SK-N-DZ (cell line): ENCODE data around the gene NECTIN1. TPM values are rescaled to one million over a fixed set of nuclear protein-coding genes. Genes with fewer than 3 reads are reported as not detected.
A peak's percentile ranks its signal among the peaks of the same experiment; 100 is the strongest.

ENCODE experiments used
- DNase-seq: peaks from one replicate; pipeline ENCODE4 v3.0.0-alpha.2; 2015; ENCODE audit warnings: low spot score
- polyA plus RNA-seq, 2 experiments: library from polyadenylated mRNA; depleted of rRNA; stranded (reverse); fragments of >200 nt; gene quantifications; 2 replicates each; pipeline ENCODE4 v1.2.3, GENCODE V29; 2014

Gene NECTIN1
- polyA plus RNA-seq (2014; cell fraction: cytosol; rRNA removed), result 6.1 and 7.1 TPM in 2 replicates
- polyA plus RNA-seq (2014; cell fraction: nucleus; rRNA removed), result 3.6 and 3.9 TPM in 2 replicates

DNA sequence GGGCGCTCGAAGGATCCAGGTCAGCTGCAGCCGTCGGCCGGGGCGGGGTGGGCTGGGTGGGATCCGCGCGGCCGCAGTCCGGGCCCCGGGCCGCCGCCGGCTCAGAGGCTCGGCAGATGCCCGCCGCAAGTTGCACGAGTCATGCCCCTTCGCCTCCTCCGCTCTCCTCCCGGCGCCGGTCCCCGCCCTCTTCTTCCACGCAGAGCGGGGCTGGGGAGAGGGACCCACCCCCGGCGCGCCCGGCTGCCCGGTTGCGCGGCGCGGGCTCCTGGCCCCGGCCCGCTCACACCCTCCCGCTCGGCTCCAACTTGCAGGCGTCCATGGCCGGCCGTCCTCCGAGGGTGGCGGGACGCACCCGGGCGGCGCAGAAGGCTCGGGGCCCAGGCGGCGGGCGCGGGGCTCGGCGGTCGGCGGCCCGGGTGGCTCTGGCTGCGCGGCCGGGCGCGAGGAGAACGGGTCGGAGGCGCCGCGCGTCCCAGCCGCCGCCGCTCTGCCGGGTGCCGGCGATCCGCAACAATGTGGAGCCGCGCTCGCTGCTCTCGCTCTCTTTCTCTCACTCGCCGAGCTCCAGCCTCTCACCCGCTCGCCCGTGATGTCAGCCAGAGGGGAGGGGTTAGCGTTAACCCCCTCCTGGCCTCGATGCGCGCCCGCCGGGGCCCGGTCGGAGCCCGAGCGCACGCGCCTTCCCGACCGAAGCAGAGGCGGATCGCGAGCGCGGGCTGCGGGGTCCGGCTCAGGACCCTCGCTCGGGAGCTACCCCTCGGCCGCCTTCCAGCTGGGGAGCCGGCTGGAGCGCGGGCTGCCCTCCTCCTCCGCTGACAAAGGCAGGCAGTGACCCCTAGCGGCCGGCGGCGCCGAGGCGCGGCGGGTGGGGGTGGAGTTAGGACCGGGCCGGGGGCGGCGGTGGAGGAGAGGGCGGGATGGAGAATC lies at the start of gene NECTIN1:
TSS of gene NECTIN1 (minus strand) at position 550 of the 930 bp plus-strand sequence. CDS start 647 bp downstream, outside the sequence.
- DNase-seq, result peak; percentile 74

- no peak for DNase-seq
These were observed 49.6 kb upstream of the NECTIN1 start for GRCh38 chr11:119778391-119779194.

DNA sequence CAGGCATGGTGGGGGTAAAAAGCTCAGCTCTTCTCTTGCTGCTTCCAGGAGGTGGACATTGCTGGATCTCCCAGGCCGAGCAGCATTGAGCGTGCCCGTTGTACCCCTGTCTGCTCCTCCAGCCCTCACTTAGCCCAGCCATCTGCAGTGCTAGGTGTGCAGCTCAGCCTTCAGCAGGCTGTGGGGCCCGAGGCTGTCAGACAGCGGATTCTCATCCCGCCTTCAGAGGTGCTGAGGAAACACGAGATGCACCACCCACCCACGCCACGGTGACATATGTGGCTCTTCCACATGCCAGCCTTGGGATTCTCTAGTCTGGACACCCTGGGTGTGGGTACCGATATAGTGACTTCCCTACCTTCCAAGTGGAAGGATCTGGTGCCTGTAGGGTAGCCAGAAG lies 48.9 kb upstream of the NECTIN1 start:
- no peak for DNase-seq

DNA sequence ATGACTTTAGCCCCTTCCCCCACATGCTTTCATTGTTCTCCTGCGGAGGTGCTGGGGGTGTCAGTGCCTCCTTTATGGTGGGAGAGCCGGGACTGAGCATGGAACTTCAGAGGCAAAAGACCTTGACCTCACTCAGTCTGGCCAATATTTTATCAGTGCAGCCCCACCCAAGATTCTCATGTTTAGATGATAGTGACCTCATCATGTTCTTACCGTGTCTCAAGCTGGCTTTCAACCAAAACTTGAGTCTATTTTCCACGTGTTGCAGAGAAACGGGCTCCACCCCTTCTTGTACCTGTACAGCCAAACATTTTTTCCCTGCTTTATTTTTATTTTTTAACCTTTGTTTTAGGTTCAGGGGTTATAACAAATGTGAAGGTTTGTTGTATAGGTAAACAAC lies 47.7 kb upstream of the NECTIN1 start:
- DNase-seq, result no peak

GRCh38 chr11:119776031-119776636 lies 47.1 kb upstream of the NECTIN1 start:
- DNase-seq, result no peak

- no peak for DNase-seq
These were observed 45.3 kb upstream of the NECTIN1 start for GRCh38 chr11:119774172-119774763.

DNA sequence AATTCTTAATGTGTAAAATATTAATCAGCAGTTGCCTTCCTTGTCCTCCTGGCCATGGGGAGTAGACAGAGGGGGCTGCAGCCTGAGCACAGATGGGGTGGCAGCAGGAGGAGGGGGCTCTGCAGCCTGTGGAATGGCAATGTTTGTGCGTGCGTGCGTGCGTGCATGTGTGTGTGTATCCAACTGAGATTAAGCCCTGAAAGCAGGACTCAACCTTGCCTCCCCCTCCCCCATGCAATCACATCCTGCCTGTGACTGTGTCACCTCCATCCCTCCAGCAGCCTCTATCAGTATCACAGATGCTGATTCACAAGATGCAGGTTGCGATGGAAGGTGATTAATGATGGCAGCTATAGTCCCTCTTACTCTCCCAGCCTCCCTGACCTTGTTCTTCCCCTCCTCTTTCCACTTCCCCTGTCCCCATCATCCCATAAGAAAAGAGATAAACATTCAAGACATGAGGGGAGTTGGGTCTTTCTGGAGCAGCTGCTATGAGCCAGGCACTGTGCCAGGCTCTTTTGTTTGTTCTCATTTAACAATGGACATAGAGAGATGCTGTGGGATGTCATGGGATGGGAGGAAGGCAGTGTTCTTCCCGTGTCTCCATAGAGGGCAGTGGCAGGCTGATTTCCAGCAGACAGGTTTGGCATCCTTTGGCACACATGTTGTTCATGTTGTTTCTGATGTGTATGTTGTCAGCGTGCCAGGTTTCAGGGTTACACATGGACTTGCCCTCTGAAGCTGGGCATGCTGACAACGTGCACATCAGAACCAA lies 43.8 kb upstream of the NECTIN1 start:
- DNase-seq, result no peak

DNA sequence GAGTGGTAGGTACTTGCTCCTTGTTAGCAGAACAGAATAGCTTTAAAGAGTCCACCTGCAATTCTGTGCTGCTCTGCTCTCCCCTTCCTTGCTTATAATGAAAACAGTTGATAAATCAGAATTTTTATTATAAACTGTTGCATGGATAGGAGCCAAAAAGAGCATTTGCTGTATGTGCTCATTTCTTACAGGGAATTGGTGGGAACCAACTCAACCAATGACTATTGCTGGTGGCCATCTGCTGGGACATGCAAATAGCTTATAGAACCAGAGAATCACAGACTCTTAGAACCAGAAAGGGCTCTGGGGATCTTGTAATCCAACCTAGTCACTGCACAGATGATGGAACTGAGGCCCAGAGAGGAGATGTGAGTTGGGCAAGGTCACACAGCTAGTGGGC lies 43.1 kb upstream of the NECTIN1 start:
- DNase-seq, result no peak

GRCh38 chr11:119771172-119771770 lies 42.3 kb upstream of the NECTIN1 start:
- no peak for DNase-seq

DNA sequence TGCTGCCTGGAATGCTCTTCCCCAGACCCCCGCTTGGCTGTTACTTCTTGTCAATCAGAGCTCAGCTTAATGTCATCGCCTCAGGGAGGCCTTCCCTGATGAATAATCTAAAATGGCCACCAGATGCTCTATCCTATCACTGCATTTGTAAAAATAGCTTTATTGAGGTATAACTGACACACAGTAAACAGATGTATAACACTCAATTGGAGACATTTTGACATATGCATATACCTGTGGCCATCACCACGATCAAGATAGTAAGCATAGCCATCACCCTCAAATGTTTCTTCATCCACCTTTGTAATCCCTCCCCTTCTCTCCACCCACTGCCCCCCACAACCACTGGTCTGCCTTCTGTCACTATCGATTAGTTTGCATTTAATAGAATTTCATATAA lies 36.6 kb upstream of the NECTIN1 start:
- peak; percentile 51 for DNase-seq

- no peak for DNase-seq
These were observed 35.3 kb upstream of the NECTIN1 start for GRCh38 chr11:119764108-119764868.

GRCh38 chr11:119763071-119763728 lies 34.2 kb upstream of the NECTIN1 start:
- no peak for DNase-seq

DNA sequence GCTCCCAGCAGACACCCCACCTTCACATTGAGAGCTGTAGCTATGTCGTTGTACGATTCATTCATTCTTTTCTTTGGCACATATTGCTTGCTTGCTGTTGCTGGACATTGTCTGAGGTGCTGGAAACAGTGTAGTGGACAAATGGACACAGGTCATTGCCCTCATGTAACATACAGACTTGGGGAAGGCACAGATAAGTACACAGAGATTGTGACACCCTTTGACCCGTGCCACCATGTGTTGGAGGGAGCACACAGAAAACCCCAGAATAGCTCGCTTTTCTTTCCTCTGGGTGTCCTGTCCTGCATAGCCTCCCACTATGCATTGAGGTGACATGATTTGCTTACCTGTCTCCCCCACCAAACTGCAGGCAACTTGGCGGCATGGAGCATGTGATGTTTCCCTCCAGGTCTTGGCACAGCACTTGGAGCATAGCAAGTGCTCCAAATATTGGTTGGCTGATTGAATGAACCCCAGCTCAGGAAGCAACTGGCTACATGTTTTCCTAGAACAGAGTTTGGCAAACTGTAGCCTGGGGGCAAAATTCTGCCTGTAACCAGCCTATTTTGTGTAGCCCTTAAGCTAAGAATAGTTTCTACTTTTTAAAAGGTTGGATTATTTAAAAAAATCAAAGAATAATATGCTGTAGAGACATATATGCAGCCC lies 30.9 kb upstream of the NECTIN1 start:
- DNase-seq, result no peak

GRCh38 chr11:119759324-119759723 lies 30.3 kb upstream of the NECTIN1 start:
- no peak for DNase-seq

DNA sequence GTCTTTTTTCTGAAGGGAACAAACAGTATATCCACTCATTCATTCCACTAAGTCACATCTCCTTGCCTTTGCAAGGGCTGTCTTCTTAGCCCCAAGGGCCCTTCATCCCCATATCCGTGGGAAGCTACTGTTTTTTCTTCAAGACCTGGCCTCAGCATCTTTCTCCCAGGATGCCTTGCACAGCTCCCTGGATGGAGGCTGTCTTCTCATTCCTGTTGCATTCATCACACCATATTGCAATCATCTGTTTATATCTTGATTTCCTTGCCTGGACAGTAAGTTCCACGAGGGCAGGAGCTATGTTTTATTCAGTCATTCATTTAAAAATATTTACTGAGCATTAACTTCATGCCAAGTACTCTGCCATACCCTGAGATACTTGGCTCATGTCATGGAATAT lies 29.3 kb upstream of the NECTIN1 start:
- no peak for DNase-seq

DNA sequence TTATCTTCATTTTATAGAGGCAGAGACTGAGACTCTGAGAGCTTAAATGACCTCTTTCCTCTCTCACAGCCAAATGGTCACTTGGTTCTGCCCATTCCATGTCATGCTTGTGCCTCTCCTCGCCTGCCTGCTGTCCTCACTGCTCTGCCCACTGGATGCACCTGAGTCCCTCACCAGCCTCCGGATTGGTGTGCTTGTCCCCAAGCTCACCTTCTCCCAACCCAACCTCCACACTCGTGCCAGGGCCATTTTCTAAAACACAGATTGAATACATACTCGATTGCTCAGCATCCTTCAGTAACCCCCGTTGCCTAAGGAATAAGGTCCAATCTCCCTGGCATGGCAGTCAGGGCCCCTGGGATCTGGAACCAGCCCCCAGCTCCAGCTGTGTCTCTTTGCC lies 28.4 kb upstream of the NECTIN1 start:
- DNase-seq, result no peak

- no peak for DNase-seq
These were observed 27.3 kb upstream of the NECTIN1 start for GRCh38 chr11:119756169-119756865.
